ENCODE results near the gene KHDC1.
"Not testable (repeated sequence)": the region's sequence is repeated elsewhere in the genome, so short reads cannot be mapped to it uniquely, and the experiment has no call there.

The KHDC1 gene, protein sequence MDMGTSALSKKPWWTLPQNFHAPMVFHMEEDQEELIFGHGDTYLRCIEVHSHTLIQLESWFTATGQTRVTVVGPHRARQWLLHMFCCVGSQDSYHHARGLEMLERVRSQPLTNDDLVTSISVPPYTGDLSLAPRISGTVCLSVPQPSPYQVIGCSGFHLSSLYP

GRCh38 chr6:73262671-73263569, at the start of gene KHDC1:
Gene KHDC1 (minus strand): TSS chr6:73263196. CDS start chr6:73242517, 20,679 bp downstream.
- in situ Hi-C loops (cut with HindIII; ENCODE audit: low sequenced_read_pairs), result no loop called here

GRCh38 chr6:73310503-73310845, 47.5 kb upstream of the KHDC1 start:
- in situ Hi-C loops (cut with HindIII; ENCODE audit: low sequenced_read_pairs), result not testable (repeated sequence)

- in situ Hi-C loops (cut with HindIII; ENCODE audit: low sequenced_read_pairs), result no loop called here
Observed at GRCh38 chr6:73309785-73310502, 46.9 kb upstream of the KHDC1 start.

DNA sequence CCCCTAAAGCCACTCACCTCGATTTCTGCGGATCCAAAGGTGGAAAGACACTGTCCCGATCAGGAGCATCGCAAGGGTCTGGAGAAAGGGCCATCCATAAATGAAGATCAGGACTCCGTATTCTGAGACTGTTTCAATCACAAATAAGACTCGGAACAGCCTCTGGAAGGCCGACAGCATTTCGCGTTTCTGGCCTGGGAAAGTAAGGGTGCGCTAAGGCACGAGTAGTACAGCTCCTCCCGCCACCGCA, 46.5 kb upstream of the KHDC1 start:
- in situ Hi-C loops (cut with HindIII; ENCODE audit: low sequenced_read_pairs), result no loop called here

DNA sequence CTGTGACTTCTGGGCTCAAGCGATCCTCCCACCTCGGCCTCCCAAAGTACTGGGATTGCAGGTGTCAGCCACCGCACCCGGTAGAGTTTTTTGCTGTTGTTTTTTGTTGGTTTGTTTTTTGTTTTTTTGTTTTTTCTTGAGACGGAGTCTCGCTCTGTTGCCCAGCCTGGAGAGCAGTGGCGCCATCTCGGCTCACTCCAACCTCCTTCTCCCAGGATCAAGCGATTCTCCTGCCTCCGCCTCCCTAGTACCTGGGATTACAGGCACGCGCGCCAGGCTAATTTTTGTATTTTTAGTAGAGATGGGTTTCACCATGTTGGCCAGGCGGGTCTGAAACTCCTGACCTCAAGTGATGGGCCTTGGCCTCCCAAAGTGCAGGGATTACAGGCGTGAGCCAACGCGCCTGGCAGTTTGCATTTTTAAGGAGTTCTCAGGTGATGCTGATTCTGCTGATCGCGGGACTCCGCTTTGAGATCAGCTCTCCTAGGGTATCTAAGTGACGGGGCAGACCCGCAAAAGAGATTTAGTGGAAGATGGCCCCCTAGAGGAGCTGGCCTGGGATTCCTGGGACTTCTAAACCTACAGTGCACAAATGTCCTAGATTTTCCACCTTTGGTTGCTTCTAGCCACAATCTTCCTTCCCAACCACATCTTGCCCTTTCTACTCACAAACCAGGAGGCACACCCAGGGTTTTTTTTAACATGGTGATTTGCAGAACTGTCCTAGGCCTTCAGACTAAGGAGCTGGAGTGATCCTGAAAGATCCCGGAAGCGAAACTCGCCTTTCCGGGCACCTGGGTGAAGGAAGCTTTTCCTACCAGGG, 45.9 kb upstream of the KHDC1 start:
- in situ Hi-C loops (cut with HindIII; ENCODE audit: low sequenced_read_pairs), result no loop called here

GRCh38 chr6:73303773-73304172, 40.8 kb upstream of the KHDC1 start:
- in situ Hi-C loops (cut with HindIII; ENCODE audit: low sequenced_read_pairs), result not testable (repeated sequence)

GRCh38 chr6:73302339-73302738, 39.3 kb upstream of the KHDC1 start:
- in situ Hi-C loops (cut with HindIII; ENCODE audit: low sequenced_read_pairs), result no loop called here

- in situ Hi-C loops (cut with HindIII; ENCODE audit: low sequenced_read_pairs), result no loop called here
Observed at GRCh38 chr6:73299151-73299971, 36.4 kb upstream of the KHDC1 start.

- in situ Hi-C loops (cut with HindIII; ENCODE audit: low sequenced_read_pairs), result no loop called here
Observed at GRCh38 chr6:73293331-73293730, 30.3 kb upstream of the KHDC1 start.

- in situ Hi-C loops (cut with HindIII; ENCODE audit: low sequenced_read_pairs), result no loop called here
Observed at GRCh38 chr6:73290435-73290834, 27.4 kb upstream of the KHDC1 start.

GRCh38 chr6:73286752-73287151, 23.8 kb upstream of the KHDC1 start:
- in situ Hi-C loops (cut with HindIII; ENCODE audit: low sequenced_read_pairs), result no loop called here

DNA sequence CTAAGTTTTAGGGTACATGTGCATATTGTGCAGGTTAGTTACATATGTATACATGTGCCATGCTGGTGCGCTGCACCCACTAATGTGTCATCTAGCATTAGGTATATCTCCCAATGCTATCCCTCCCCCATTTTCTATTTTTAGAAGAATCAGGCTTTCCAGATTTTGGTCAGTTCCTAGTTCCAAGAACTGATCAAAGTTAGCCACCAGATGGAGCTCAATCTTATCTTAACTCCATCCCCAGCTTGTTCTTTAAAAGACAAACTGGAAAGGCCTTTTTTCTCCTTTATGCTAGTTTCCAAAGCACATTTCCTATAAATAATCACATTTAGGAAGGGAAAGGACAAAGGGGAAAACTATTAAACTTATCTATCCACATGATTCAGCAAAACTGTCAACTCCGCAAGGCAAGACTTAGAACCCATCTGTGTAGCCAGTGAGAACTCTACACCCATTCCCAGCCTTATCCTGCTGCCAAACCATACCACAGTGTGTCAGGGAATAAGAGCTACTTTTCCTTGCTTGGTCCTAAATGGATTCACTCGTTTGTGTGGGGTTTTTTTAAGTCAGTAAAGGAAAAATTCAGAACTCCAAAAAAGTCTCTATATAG, 22.8 kb upstream of the KHDC1 start:
- in situ Hi-C loops (cut with HindIII; ENCODE audit: low sequenced_read_pairs), result no loop called here

GRCh38 chr6:73282871-73283270, 19.9 kb upstream of the KHDC1 start:
- in situ Hi-C loops (cut with HindIII; ENCODE audit: low sequenced_read_pairs), result no loop called here

GRCh38 chr6:73281684-73282083, 18.7 kb upstream of the KHDC1 start:
- in situ Hi-C loops (cut with HindIII; ENCODE audit: low sequenced_read_pairs), result not testable (repeated sequence)

GRCh38 chr6:73269296-73269695, 6.3 kb upstream of the KHDC1 start:
- in situ Hi-C loops (cut with HindIII; ENCODE audit: low sequenced_read_pairs), result not testable (repeated sequence)

DNA sequence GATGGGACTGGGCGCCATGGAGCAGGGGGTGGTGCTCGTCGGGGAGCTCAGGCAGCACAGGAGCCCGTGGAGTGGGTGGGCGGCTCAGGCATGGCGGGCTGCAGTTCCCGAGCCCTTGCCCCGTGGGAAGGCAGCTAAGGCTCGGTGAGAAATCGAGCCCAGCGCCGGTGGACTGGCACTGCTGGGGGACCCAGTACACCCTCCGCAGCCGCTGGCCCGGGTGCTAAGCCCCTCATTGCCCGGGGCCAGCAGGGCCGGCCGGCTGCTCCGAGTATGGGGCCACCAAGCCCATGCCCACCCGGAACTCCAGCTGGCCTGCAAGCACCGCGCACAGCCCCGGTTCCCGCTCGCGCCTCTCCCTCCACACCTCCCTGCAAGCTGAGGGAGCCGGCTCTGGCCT, 5.9 kb upstream of the KHDC1 start:
- in situ Hi-C loops (cut with HindIII; ENCODE audit: low sequenced_read_pairs), result not testable (repeated sequence)

DNA sequence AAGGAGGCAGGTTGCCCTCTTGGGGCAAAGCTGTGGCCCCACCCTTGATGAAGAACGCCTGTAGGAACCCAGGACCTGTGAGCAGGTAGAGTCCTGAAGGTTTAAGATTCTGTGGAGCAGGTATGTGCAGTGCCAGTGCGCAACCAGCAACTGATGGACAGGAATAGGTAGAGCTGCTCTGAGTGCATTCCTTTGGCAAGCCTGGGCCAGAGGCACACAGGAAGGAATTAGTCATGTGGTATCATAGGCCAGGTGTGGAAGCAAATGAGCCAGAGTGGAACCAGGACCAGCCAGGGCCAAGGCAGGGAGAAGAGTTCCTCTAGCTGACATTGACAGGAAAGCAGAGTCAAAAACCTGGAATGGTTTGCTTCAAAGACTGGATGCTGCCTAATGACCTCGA, 1.4 kb upstream of the KHDC1 start:
- in situ Hi-C loops (cut with HindIII; ENCODE audit: low sequenced_read_pairs), result no loop called here

- in situ Hi-C loops (cut with HindIII; ENCODE audit: low sequenced_read_pairs), result no loop called here
Observed at GRCh38 chr6:73263570-73263909, 544 bp upstream of the KHDC1 start.

DNA sequence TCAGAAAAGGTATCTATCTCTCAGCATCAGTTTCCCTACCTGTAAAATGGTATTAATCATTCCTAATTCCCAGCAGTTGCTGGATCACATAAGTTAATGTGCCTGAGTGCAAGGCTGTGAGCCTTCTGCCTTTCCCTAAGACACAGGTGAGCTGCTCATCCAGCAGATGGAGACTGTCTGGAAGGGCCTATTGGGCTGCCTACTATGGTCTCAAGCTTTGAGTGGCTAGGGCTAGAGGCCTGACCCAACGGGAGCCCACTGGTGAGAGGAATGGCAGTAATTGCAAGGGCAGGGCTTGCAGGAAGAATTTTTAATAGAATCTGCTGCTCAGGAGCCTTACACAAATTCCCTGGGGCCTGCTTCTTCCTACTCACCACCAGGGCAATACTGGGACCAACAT, 4.3 kb downstream of the KHDC1 start:
- in situ Hi-C loops (cut with HindIII; ENCODE audit: low sequenced_read_pairs), result no loop called here

GRCh38 chr6:73254323-73254722, 8.7 kb downstream of the KHDC1 start:
- in situ Hi-C loops (cut with HindIII; ENCODE audit: low sequenced_read_pairs), result not testable (repeated sequence)
